ENCODE data around the gene SHANK1. TPM values are rescaled to one million over a fixed set of nuclear protein-coding genes. Genes with fewer than 3 reads are reported as not detected.

SHANK1 gene
- total RNA-seq, 2 experiments from 2014 or later = 0.03 to 13.1 TPM

GRCh38 chr19:50679177-50680125, 40.2 kb downstream of the SHANK1 start:
- peak; percentile 94 for DNase-seq (ENCODE audit: low spot score)
- H2AFZ ChIP-seq (ENCODE audit: low read length) = peak overlapping the region; percentile 61; the same call in 1 of the 2 replicates
- no peaks in the 10 kb centered on the region for H3K9me2 ChIP-seq (ENCODE audit: insufficient read depth, low read length)
- no peaks in the 10 kb centered on the region for H3K9me3 ChIP-seq (ENCODE audit: low read length)
- peaks cover 15% of the 10 kb centered on the region for H3K4me1 ChIP-seq (ENCODE audit: insufficient read depth, low read length, poor library complexity, severe bottlenecking)
- H3K4me3 ChIP-seq (ENCODE audit: low read depth, low read length, poor library complexity, severe bottlenecking) = peak overlapping the region; percentile 57
- TF ChIP-seq, protein P1, sequence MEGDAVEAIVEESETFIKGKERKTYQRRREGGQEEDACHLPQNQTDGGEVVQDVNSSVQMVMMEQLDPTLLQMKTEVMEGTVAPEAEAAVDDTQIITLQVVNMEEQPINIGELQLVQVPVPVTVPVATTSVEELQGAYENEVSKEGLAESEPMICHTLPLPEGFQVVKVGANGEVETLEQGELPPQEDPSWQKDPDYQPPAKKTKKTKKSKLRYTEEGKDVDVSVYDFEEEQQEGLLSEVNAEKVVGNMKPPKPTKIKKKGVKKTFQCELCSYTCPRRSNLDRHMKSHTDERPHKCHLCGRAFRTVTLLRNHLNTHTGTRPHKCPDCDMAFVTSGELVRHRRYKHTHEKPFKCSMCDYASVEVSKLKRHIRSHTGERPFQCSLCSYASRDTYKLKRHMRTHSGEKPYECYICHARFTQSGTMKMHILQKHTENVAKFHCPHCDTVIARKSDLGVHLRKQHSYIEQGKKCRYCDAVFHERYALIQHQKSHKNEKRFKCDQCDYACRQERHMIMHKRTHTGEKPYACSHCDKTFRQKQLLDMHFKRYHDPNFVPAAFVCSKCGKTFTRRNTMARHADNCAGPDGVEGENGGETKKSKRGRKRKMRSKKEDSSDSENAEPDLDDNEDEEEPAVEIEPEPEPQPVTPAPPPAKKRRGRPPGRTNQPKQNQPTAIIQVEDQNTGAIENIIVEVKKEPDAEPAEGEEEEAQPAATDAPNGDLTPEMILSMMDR (conservative IDR thresholded peaks at IDR 0.05; ENCODE audit: low read length) = no peak
- TF ChIP-seq EZH2phosphoT487 (IDR thresholded peaks at IDR 0.05; ENCODE audit: borderline replicate concordance, low read depth, low read length) = no peak
- H4K20me1 ChIP-seq (ENCODE audit: insufficient read depth, low read length) = no peaks in the 10 kb centered on the region
- peak overlapping the region; percentile 67 for H3K4me2 ChIP-seq (ENCODE audit: low read length)
- H3K79me2 ChIP-seq (ENCODE audit: insufficient read depth, low read depth, low read length) = no peaks in the 10 kb centered on the region
- CTCF ChIA-PET (ENCODE audit: unreplicated experiment) = no interaction called here
- no peaks in the 10 kb centered on the region for H3K36me3 ChIP-seq (ENCODE audit: insufficient read depth, low read length)
- no TSS peak for BruUV-seq (replicated peaks)
- H3K27ac ChIP-seq (ENCODE audit: low read depth, low read length, poor library complexity, severe bottlenecking) = peak overlapping the region; percentile 55
- intact Hi-C loops (cut with micrococcal nuclease; ENCODE audit: unreplicated experiment) = no loop called here
- POLR2A ChIA-PET = no interaction called here

DNA sequence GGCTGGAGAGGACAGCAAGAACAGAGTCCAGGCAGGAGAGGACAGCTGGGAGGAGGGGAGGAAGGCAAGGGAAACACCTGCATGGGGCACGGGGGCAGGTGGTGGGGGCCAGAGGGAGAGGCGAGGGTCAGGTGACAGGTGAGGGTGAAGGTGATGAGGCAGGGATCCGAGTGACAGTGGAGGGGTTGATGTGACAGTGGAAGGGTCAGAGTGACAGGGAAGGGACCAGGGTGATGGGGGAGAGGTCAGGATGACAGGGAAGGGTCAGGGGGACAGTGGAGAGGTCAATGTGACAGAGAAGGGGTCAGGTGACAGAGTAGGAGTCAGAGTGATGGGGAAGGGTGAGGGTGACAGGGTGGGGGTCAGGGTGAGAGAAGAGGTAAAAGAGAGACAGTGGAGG, 41.3 kb downstream of the SHANK1 start:
- Histone ChIP-seq H3K27ac (ENCODE audit: low read depth, low read length, poor library complexity, severe bottlenecking) (no peak overlapping the region), H3K9me3 (ENCODE audit: low read length) (no peaks in the 10 kb centered on the region), H3K4me1 (ENCODE audit: insufficient read depth, low read length, poor library complexity, severe bottlenecking) (peaks cover 15% of the 10 kb centered on the region), H3K79me2 (ENCODE audit: insufficient read depth, low read depth, low read length) (no peaks in the 10 kb centered on the region), H2AFZ (ENCODE audit: low read length) (no peak overlapping the region), H3K9me2 (ENCODE audit: insufficient read depth, low read length) (no peaks in the 10 kb centered on the region), H3K4me2 (ENCODE audit: low read length) (no peak overlapping the region), H3K36me3 (ENCODE audit: insufficient read depth, low read length) (no peaks in the 10 kb centered on the region), H3K4me3 (ENCODE audit: low read depth, low read length, poor library complexity, severe bottlenecking) (no peak overlapping the region), H4K20me1 (ENCODE audit: insufficient read depth, low read length) (no peaks in the 10 kb centered on the region)
- no TSS peak for BruUV-seq (replicated peaks)
- no peak for DNase-seq (ENCODE audit: low spot score)
- ChIA-PET POLR2A (no interaction called here), CTCF (ENCODE audit: unreplicated experiment) (no interaction called here)
- TF ChIP-seq EZH2phosphoT487 (IDR thresholded peaks at IDR 0.05; ENCODE audit: borderline replicate concordance, low read depth, low read length) = no peak
- TF ChIP-seq, protein P1 (conservative IDR thresholded peaks at IDR 0.05; ENCODE audit: low read length) = no peak
- intact Hi-C loops (cut with micrococcal nuclease; ENCODE audit: unreplicated experiment) = no loop called here

DNA sequence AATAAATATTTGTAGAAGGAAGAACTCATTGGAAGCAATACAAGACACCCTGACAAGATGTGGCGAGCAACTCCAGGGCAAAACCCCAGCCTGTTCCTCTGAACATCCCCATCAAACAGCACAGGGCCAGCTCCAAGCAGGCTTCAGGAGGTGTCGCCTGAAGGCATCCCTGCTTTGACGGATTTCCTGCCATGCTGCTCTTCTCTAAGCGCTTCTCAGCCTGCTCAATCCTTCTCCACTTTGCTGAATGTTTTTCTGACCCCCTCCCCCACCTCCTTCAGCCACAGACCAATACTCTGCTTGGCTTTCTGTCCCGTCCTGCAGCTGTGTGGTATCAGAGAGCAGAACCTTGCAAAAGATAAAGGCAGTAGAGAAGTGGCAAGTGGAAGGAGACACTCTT, 42.0 kb downstream of the SHANK1 start:
- no peaks in the 10 kb centered on the region for H4K20me1 ChIP-seq (ENCODE audit: insufficient read depth, low read length)
- no peak overlapping the region for H2AFZ ChIP-seq (ENCODE audit: low read length)
- no peaks in the 10 kb centered on the region for H3K9me2 ChIP-seq (ENCODE audit: insufficient read depth, low read length)
- no peak overlapping the region for H3K27ac ChIP-seq (ENCODE audit: low read depth, low read length, poor library complexity, severe bottlenecking)
- H3K4me2 ChIP-seq (ENCODE audit: low read length) = no peak overlapping the region
- ChIA-PET POLR2A (no interaction called here), CTCF (ENCODE audit: unreplicated experiment) (no interaction called here)
- DNase-seq (ENCODE audit: low spot score) = no peak
- H3K9me3 ChIP-seq (ENCODE audit: low read length) = no peaks in the 10 kb centered on the region
- peaks cover 15% of the 10 kb centered on the region for H3K4me1 ChIP-seq (ENCODE audit: insufficient read depth, low read length, poor library complexity, severe bottlenecking)
- no peaks in the 10 kb centered on the region for H3K36me3 ChIP-seq (ENCODE audit: insufficient read depth, low read length)
- no peaks in the 10 kb centered on the region for H3K79me2 ChIP-seq (ENCODE audit: insufficient read depth, low read depth, low read length)
- TF ChIP-seq, protein P1 (conservative IDR thresholded peaks at IDR 0.05; ENCODE audit: low read length) = no peak
- no peak for TF ChIP-seq EZH2phosphoT487 (IDR thresholded peaks at IDR 0.05; ENCODE audit: borderline replicate concordance, low read depth, low read length)
- intact Hi-C loops (cut with micrococcal nuclease; ENCODE audit: unreplicated experiment) = no loop called here
- no TSS peak for BruUV-seq (replicated peaks)
- no peak overlapping the region for H3K4me3 ChIP-seq (ENCODE audit: low read depth, low read length, poor library complexity, severe bottlenecking)

Data from OCI-LY7 (cell line).